ENCODE data around the gene HRAS.

DNA sequence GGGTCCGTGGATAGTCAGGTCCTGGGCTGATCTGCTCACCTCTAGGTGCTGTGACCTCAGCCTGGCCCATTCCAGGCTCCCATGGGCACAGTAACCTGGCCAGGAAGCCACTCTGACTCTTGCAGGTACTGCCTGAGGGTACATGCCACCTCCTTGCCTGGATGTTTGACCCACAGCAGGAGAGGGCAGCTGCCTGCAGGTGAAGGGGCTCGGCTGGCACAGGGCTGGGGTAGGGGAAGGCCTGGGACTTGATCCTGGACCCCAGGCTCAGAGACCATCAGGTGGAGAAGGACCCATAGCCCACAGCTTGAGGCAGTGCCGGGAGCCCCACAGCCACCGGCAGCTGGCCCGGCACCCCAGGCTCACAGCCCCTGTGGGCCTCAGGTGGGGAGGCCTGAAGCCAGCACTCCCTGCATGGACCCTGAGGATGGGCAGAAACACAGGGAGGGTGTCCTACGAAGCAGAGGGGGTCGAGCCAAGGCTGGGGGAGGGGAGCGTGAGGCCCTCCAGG lies 4.7 kb upstream of the HRAS start:
- TF ChIP-seq MAX (IDR thresholded peaks at IDR 0.05; ENCODE audit: insufficient read depth, insufficient read length) (no peak), CTCF (IDR thresholded peaks at IDR 0.05; ENCODE audit: extremely low read depth in 1 of 2, insufficient read depth in 1 of 2, low read depth in 1 of 2, low read length in 2 of 2) (no peak)

All from endothelial cell of umbilical vein (primary cell).